Pericardium fibroblast (primary cell): ENCODE measurements around the gene PLOD2. TPM values are rescaled to one million over a fixed set of nuclear protein-coding genes. Genes with fewer than 3 reads are reported as not detected.

Experiments used
- total RNA-seq: library from RNA; depleted of rRNA; stranded (reverse); fragments of >200 nt; gene quantifications from 2 replicates; pipeline ENCODE4 v1.2.3, GENCODE V29; 2015

Gene PLOD2
- total RNA-seq: 104 and 160 TPM in 2 replicates

DNA sequence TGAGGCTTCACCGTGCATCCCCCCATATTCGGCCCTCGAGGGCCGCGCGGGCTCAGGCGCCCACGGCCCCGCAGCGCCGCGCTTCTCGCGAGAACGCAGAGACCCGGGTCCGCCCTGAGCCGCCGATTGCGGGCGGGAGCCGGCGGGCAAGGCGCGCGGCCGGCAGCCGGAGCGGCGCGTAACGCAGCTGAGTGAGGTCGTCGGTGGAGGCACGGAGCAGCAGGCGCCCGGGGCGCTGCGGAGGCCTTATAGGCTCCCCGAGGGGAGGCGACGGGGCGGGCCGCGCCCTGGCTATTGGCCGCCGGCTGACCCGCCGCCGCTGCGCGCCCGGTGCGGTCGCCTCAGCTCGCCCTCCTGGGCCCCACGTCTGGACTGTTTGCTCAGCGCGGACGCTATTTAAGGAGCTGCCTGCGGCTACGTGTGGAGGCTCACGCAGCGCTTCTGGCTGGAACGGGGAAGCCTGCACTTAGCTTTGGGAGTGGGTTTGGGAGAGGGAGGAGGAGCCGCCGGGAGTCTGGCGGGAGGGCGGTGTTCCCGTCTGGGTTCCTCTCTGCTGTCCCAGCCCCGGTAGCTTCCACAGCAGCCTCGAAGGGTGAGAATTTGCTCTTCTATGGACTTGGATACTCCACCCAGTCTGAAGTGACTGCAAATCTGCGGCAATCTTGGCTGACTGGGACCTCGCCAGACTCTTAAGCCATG, at the start of gene PLOD2:
Gene PLOD2, minus strand, starts transcription at position 221 of the 699 bp plus-strand sequence. Its CDS starts 195 bp downstream, at position 26.

Other genes with a start within 250 kb of the PLOD2 start
- gene PLSCR4, start 89.9 kb upstream of the PLOD2 start, total RNA-seq: 65.5 and 162 TPM in 2 replicates